Epidermal melanocyte (primary cell): ENCODE results near the gene WDR6.
"Not testable (repeated sequence)": the region's sequence is repeated elsewhere in the genome, so short reads cannot be mapped to it uniquely, and the experiment has no call there.

ENCODE experiments used
- DNase-seq: peaks from one replicate; pipeline ENCODE4 v3.0.0; 2011; ENCODE audit warnings: low spot score; ENCODE audit not compliant: insufficient read length

WDR6 gene

GRCh38 chr3:48990636-48991469 is 16.3 kb upstream of the WDR6 start:
- DNase-seq, result no peak

GRCh38 chr3:48991851-48992545 is 15.2 kb upstream of the WDR6 start:
- DNase-seq, result no peak

- no peak for DNase-seq
Measured at GRCh38 chr3:48993834-48994233, 13.4 kb upstream of the WDR6 start.

- no peak for DNase-seq
Measured at GRCh38 chr3:48996640-48997039, 10.6 kb upstream of the WDR6 start.

- DNase-seq, result no peak
Measured at GRCh38 chr3:48997102-48997635, 10.0 kb upstream of the WDR6 start.

GRCh38 chr3:48997714-48998637 is 9.2 kb upstream of the WDR6 start:
- no peak for DNase-seq

GRCh38 chr3:48999085-48999858 is 7.9 kb upstream of the WDR6 start:
- DNase-seq, result no peak

GRCh38 chr3:49001155-49001554 is 6.0 kb upstream of the WDR6 start:
- no peak for DNase-seq

GRCh38 chr3:49004352-49005302 is 2.6 kb upstream of the WDR6 start:
- DNase-seq, result no peak

GRCh38 chr3:49005303-49005680 is 1.9 kb upstream of the WDR6 start:
- DNase-seq, result no peak

- no peak for DNase-seq
Measured at GRCh38 chr3:49005998-49006397, 1.2 kb upstream of the WDR6 start.

- DNase-seq, result no peak
Measured at GRCh38 chr3:49006408-49007067, 653 bp upstream of the WDR6 start.

- DNase-seq, result peak; percentile 90
Measured at GRCh38 chr3:49007771-49008528, 759 bp downstream of the WDR6 start.

- DNase-seq, result not testable (repeated sequence)
Measured at GRCh38 chr3:49008627-49009026, 1.4 kb downstream of the WDR6 start.

- no peak for DNase-seq
Measured at GRCh38 chr3:49009396-49009795, 2.2 kb downstream of the WDR6 start.

- DNase-seq, result no peak
Measured at GRCh38 chr3:49012441-49013017, 5.3 kb downstream of the WDR6 start.

- no peak for DNase-seq
Measured at GRCh38 chr3:49013113-49013737, 6.0 kb downstream of the WDR6 start.
